GM13977 (cell line): ENCODE data around the gene HERC5.
"Not testable (repeated sequence)": the region's sequence is repeated elsewhere in the genome, so short reads cannot be mapped to it uniquely, and the experiment has no call there.

Experiments used
- DNase-seq: peaks from one replicate; pipeline ENCODE4 v3.0.0; 2012; ENCODE audit warnings: low spot score
- CTCF ChIP-seq: IDR thresholded peaks from 2 replicates; pipeline ENCODE4 v1.5.1; 2012; ENCODE audit warnings: mild to moderate bottlenecking, control low read depth; ENCODE audit not compliant: insufficient read depth; ENCODE audit errors: extremely low read depth, missing control alignments
- in situ Hi-C: fragments of 300-500 bp; cut with MboI; formaldehyde crosslinking; loops from one replicate; pipeline ENCODE4 v1.12.0; 2022; ENCODE audit warnings: low sequenced_read_pairs, low pct_unique_long_range_greater_than_20kb, mixed read lengths, inconsistent platforms; ENCODE audit not compliant: unreplicated experiment

HERC5 gene

DNA sequence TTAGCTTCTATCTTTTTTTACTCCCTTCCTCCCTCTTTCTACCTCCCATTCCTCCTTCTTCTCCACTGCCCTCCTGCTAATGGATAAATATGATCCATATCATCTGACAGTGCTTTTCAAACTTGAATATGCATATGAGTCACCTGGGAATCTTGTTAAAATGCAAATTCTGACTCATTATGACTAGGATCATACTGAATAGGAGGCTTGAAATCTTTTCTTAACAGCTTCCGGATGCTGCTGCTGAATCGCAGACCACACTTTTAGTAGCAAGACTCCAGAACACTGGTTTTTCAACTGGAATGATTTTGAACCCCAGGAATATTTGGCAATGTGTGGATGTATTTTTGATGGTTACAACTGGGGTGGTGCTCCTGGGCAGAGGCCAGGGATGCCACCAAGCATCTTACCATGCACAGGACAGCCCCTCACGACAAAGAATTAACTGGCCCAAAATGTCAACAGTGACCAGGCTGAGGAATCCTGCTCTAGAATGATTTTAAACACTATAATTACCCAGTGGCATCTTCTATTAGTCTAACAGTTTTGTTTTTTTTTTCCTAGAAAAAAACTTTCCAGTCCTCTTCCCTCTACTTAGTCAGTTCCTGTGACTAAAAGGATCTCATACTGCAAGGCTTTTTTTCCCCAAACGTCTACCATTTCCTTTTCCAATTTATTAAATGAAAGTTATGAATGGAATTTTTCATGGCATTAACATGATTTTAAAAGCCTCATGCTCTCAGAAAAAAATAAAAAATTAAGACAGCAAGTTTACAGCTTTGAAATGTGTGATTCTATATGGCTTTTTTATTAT lies 77.2 kb downstream of the HERC5 start:
- in situ Hi-C loops, result loop anchor here (5.0 to 25.0 kb wide), 3 partner anchors 128 to 478 kb away; no protein-coding TSS in a partner anchor
- no peak for TF ChIP-seq CTCF
- no peak for DNase-seq

- no peak for DNase-seq
- in situ Hi-C loops, result loop anchor here (25.0 kb wide), 2 partner anchors 277 to 477 kb away; no protein-coding TSS in a partner anchor
- no peak for TF ChIP-seq CTCF
Observed at GRCh38 chr4:88535090-88535755, 78.3 kb downstream of the HERC5 start.

DNA sequence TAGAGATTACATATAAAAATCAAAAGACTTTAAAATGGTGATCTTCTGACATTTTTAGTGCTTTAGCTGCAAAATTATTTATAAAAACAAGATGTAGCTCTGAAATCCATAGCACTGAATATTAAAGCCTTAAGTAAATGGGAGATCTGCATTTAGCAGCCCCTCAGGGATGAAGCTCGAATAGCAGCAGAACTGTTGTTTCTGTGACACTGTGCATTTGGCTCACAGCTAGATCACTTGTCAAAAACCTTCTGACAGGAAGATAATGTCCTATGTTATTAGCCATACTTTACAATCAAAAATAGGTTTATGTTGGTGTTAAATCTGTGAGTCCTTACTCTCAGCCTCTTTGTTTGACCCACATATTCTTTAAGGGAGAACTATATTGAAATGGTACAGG lies 80.8 kb downstream of the HERC5 start:
- no peak for DNase-seq
- in situ Hi-C loops, result loop anchor here (25.0 kb wide), 2 partner anchors 275 to 475 kb away; no protein-coding TSS in a partner anchor
- TF ChIP-seq CTCF, result no peak

- in situ Hi-C loops, result loop anchor here (25.0 kb wide), 2 partner anchors 273 to 473 kb away; no protein-coding TSS in a partner anchor
- TF ChIP-seq CTCF, result peak; percentile 85
- DNase-seq, result not testable (repeated sequence)
Observed at GRCh38 chr4:88539322-88540068, 82.6 kb downstream of the HERC5 start.

- in situ Hi-C loops, result loop anchor here (25.0 kb wide), 2 partner anchors 262 to 462 kb away; no protein-coding TSS in a partner anchor
- DNase-seq, result no peak
- TF ChIP-seq CTCF, result no peak
Observed at GRCh38 chr4:88549815-88550214, 92.9 kb downstream of the HERC5 start.
